Stimulated activated CD4-positive, alpha-beta T cell treated with anti-CD3 and anti-CD28 coated beads, TNF-alpha, amount 100 ng/mL, for 1 hour (primary cell): Measurements from ENCODE around the gene HAUS6.
A peak's percentile ranks its signal among the peaks of the same experiment; 100 is the strongest.
"Not testable (repeated sequence)": the region's sequence is repeated elsewhere in the genome, so short reads cannot be mapped to it uniquely, and the experiment has no call there.

Source experiments
- DNase-seq, 3 donors: peaks; one replicate each; pipeline ENCODE4 v3.0.0-alpha.2; 2020; ENCODE audit warnings: low read depth in 3 of 3, low spot score in 1 of 3

HAUS6 gene

DNA sequence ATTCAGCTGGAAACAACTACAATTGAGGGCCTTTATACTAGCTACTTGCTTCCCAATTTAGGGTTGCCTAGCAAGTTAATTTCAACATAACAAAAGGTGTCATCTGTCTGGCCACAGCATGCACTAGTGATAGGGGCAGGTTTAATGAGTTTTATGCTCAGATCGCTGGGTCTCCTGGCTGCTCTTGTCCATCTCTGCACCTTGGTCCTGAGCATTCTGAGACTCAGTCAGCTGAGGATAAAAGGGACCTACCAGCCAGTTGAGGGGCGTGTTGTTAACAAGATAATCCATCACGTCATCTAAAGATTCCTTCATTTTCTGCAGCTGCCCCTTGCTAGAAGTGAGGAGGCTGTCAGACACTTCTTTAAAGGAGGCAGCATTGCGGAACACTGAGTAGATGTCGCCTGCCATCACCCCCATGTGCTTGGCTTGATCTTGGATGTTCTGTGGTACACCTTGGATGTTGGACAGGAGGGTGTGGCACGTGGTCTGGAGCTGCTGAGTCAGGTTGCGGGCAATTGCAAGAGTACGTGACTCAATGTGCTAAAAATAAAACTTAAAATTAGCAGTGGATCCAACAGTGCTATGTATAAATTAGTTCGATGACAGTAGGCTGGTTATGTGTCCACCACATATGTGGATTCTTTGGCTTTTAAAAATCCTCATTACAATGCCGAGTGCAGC is 13.5 kb upstream of the HAUS6 start:
- no peak for DNase-seq

DNA sequence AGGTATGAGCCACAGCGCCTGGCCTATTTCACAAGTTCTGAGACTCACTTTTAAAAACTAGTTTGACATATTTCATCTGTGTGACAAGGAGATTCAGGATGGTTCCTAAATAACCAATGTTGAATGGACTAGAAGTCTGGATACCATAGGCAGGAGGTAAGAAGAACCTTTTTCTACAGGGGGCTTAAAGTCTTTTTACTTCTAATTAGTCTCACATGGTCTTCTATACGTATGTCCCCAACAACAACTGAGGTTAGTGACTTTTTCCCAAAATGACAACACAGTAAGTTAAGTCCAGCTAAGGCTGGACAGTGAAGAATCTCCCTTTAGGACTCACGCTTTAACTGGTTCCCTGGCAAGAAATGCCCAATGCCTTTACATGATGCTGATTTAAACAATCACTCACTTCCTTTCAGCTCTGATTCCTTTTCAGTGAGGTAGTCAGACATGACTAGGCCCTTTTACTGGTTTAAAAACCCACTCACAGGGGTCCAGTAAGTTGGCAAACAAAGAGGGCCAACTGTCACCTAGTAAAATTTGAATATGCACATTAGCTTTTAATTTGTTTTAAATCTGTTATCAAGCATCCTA is 12.1 kb upstream of the HAUS6 start:
- DNase-seq: no peak

DNA sequence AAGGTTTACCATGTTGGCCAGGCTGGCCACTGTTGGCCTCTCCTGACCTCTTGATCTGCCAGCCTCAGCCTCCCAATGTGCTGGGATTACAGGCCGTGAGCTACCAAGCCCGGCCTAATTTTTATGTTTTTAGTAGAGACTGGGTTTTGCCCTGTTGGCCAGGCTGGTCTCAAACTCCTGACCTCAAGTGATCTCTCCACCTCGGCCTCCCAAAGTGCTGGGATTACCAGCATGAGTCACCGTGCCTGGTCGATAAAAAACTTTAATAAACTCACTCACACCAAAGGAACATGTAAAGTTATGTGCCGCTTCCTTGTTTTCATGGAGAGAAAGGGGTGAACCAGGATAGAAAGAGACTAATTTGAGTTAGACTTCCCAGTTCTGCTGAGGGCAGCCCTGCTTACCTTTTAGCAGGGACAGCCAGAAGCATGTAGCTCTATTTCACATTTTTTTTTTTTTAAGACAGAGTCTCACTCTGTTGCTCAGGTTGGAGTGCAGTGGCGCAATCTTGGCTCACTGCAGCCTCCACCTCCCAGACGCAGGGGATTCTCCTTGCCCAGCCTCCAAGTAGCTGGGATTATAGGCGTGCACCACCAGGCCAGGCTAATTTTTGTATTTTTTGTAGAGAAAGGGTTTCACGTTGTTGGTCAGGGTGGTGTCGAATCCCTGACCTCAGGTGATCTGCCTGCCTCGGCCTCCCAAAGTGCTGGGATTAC is 11.4 kb upstream of the HAUS6 start:
- no peak for DNase-seq

DNA sequence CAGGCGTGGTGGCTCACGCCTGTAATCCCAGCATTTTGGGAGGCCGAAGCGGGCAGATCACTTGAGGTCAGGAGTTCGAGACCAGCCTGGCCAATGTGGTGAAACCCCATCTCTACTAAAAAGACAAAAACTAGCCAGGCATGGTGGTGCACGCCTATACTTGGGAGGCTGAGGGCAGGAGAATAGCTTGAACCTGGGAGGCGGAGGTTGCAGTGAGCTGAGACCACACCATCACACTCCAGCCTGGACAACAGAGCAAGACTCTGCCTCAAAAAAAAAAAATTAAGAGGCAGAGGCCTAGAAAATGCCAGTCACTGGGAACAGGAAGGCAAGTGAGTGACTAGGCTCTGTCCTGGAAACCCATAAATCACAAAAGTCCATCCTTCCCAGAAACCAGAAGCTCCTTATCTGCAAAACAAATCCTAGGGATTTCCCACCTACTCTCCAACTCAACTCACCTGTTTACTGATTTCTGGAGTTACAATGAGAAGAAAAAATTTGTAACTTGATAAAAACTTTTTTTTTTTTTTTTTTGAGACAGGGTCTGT is 10.4 kb upstream of the HAUS6 start:
- DNase-seq: not testable (repeated sequence)

DNA sequence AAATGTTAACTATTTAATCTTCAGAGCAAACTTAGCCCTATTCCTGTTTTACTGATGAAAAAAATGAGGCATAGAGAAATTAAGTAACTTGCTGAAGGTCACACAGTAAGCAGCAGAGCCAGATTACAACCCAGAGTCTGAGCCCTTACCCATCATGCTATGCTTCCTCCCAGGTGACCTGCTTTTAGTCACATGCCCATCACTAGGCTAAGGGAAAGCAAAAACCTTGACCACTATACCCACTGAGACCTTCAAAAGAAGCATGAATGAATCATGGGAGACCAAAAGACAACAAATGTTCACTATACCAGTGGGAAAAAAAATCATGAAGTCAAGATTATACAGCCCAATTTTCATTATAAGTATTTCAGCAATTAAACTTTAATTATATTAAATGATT is 5.3 kb upstream of the HAUS6 start:
- DNase-seq: no peak

DNA sequence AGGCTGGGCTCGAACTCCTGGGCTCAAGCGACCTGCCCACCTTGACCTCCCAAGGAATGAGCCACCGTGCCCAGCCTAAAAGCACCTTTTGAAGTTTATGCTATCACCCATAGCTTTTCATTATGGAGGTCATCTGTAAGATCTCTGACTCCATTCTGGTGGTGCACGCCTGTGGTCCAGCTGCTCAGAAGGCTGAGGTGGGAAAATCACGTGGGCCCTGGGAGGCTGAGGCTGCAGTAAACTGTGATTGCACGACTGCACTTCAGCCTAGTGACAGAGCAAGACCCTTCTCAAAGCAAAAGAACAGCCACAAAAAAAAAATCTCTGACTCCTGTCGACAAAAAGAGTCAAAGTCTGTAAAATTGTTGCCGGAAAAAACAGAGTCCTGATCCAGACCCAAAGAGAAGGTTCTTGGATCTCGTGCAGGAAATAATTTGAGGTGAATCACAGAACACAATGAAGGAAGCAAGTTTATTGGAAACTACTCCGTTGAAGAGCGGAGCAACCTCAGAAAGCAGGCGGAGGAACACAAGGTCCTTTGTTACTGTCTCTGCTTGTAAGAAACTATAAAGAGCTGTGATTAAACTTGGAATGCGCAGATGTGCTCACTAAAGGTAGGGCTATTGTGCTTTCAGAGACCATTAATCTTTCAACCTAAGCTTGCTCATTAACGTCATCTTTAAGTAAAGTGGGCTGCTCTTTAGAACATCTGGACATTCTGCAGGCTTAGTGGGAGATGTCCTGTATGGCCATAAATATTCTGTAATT is 2.0 kb upstream of the HAUS6 start:
- no peak for DNase-seq

DNA sequence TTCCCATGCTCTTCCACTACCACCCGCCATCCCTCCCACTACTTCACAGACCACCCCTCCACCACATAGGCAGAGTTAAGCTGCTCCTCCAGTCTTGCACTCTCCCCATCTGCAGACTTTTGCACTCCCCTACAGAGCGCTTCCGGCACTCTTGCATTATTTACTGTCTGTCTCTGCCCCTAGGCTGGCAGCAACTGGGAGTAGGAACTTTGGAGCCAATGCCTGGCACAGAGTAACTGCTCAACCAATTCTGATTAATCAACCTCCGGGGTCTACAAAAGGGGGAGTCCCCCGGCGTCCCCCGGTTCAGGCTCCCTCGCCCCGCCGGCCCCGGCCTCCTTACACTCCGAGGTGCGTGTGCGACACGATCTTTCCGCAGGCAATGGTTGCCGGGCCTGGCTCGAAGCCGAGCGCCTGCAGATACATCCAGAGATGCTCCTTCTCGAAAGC is 498 bp downstream of the HAUS6 start:
- DNase-seq: no peak

DNA sequence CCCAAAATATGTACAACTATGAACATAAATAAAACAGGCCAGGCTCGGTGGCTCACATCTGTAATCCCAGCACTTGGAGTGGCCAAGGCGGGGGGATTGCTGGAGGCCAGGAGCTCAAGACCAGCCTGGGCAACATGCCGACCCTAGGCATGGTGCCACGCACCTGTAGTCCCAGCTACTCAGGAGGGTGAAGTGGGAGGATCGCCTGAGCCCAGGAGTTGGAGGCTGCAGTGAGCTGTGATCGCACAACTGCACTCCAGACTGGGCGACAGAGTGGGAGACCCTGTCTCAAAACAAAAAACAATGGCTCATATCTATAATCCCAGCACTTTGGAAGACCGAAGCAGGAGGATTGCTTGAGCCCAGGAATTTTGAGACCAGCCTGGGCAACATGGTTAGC is 1.5 kb downstream of the HAUS6 start:
- DNase-seq: no peak

DNA sequence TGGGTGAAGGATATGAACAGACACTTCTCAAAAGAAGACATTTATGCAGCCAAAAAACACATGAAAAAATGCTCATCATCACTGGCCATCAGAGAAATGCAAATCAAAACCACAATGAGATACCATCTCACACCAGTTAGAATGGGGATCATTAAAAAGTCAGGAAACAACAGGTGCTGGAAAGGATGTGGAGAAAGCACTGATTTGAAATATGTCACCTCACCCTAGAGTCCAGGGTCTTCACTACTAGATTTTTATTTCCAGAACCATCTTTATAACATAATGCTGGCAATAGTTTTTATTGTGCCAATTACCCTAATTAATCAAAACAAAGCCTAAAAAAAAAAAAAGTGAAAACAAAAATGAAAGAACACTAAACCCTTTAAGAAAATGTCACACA is 5.3 kb downstream of the HAUS6 start:
- DNase-seq: not testable (repeated sequence)

DNA sequence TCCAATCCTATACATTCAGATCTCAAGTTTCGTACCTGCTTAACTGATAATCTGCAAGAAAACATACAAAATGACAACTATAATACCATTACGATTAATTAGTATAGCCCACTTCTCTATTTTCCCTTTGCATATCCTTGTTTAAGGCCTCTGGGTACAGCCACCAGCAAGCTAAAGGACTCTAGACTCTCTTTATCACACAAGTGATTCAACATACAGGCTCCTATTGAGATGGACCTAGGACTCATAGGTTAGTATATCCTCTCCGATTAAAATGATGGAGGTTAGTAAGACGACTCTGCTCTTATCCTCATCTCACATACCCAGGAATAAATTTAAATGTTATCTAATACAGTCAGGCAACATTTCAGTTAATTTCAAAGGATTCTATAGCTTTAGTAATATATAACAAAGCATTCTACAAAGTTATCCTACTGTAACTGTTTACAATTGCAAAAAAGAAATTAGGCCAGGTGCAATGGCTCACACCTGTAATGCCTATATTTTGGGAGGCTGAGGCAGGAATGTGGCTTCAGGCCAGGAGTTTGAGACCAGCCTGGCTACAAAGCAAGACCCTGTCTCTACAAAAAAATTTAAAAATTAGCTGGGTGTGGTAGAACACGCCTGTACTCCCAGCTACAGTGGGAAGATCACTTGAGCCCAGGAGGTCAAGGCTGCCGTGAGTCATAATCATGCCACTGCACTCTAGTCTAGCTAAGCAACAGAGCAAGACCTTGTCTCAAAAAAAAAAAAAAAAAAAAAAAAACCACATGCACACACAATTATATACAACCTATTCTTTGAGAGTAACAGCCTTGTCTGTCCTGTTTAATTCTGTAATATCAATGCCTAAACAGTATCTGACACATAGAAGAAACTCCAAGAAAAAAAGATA is 15.4 kb downstream of the HAUS6 start:
- DNase-seq: no peak

DNA sequence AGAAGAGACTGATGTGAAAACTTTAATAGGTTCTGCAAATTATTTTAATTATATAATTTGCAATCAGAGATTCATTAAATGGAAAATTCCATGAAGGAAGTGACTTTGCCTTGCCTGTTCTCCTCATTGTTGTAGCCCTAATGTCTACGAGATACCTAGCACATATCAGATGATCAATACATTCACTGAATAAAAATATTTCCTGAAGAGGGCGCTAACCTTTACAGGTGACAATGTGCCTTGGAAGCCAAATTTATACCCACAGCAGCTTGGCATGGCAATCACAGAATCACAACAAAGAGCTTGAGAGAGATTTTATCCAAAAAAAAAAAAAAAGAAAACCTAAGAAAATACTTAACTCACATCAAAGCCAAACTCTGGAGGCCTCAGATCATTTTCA is 17.4 kb downstream of the HAUS6 start:
- no peak for DNase-seq

DNA sequence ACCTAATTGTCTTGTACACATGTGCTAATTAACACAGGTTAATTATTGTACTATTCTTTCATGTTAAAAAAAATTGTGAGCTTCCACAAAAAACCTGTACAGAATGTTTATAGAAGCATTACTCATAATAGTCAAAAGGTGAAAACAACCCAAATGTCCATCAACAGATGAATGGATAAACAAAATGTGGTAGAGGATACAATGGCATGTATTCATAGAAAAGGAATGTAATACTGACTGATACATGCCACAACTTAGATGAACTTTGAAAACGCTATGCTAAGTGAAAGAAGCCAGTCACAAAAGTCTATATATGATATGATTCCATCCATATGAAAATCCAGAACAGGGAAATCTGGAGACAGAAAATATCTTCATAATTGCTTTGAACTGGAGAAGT is 27.9 kb downstream of the HAUS6 start:
- DNase-seq: no peak

DNA sequence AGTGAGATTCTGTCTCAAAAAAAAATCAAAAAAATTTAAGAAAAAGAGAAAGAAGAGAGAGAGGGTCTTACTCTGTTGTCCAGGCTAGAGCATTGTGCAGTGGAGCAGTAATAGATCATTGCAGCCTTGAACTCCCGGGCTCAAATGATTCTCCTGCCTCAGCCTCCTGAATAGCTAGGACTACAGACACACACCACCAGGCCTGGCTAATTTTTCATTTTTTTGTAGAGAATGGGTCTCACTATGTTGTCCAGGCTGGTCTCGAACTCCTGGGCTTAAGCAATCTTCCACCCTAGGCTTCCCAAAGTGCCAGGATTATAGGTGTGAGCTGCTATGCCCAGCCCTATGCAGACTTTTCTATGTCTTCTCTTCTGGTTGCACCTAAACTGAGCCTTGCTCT is 28.5 kb downstream of the HAUS6 start:
- no peak for DNase-seq

DNA sequence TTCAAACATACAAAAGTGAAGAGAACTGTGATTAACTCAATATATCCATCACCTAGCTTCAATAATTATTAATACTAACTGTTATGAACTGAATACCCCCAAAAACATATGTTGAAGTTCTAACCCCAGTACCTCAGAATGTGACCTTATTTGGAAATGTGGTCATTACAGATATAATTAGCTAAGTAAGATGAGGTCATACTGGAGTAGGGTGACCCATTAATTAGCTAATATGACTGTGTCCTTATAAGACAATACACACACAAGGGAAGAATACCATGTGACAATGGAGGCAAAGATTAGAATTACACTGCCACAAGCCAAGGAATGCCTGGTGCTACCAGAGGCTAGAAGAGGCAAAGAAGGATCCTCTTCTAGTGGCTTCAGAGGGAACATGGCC is 45.7 kb downstream of the HAUS6 start:
- no peak for DNase-seq

DNA sequence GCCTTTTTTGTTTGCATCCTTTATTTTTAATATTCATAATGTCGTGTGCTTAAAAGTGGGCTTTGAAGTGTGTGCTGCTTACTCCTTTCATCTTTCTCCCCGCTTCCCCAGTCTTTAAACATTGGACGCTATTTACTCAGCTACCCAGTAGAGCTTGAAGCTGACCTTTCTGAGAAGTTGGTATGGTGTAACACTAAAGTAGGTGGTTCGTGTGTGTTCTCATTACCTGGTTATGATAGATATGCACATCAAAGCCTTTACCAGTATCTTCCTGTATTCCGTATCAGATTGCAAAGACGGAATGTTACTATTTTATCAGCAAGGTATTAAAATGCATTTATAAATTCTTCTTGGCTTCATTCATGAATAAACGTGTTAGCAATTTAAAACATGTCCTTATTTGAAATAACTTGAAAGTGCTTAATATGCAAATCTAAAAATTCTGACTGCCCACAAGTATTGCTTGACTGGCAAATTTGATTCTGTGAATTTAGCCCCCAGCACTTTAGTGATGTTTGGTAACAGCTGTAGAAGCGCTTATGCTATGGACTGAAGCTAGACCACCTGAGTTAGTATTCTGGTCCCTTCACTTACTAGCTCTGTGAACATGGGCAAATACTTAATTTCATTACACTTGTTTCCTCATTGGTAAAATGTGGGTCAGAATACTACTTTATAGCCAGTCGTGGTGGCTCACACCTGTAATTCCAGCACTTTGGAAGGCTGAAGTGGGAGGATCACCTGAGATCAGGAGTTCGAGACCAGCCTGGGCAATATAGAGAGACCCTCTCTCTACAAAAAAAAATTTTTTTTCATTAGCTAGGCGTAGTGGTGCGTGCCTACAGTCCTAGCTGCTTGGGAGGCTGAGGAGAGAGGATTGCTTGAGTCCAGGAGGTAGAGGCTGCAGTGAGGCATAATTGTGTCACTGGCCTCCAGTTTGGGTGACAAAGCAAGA is 51.8 kb downstream of the HAUS6 start:
- no peak for DNase-seq

DNA sequence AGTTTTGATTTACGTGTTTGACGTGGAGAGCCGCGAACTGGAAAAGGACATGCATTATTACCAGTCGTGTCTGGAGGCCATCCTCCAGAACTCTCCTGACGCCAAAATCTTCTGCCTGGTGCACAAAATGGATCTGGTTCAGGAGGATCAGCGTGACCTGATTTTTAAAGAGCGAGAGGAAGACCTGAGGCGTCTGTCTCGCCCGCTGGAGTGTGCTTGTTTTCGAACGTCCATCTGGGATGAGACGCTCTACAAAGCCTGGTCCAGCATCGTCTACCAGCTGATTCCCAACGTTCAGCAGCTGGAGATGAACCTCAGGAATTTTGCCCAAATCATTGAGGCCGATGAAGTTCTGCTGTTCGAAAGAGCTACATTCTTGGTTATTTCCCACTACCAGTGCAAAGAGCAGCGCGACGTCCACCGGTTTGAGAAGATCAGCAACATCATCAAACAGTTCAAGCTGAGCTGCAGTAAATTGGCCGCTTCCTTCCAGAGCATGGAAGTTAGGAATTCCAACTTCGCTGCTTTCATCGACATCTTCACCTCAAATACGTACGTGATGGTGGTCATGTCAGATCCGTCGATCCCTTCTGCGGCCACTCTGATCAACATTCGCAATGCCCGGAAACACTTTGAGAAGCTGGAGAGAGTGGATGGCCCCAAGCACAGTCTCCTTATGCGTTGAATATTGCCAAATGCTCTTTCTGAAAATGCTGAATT is 52.6 kb downstream of the HAUS6 start:
- DNase-seq: no peak

DNA sequence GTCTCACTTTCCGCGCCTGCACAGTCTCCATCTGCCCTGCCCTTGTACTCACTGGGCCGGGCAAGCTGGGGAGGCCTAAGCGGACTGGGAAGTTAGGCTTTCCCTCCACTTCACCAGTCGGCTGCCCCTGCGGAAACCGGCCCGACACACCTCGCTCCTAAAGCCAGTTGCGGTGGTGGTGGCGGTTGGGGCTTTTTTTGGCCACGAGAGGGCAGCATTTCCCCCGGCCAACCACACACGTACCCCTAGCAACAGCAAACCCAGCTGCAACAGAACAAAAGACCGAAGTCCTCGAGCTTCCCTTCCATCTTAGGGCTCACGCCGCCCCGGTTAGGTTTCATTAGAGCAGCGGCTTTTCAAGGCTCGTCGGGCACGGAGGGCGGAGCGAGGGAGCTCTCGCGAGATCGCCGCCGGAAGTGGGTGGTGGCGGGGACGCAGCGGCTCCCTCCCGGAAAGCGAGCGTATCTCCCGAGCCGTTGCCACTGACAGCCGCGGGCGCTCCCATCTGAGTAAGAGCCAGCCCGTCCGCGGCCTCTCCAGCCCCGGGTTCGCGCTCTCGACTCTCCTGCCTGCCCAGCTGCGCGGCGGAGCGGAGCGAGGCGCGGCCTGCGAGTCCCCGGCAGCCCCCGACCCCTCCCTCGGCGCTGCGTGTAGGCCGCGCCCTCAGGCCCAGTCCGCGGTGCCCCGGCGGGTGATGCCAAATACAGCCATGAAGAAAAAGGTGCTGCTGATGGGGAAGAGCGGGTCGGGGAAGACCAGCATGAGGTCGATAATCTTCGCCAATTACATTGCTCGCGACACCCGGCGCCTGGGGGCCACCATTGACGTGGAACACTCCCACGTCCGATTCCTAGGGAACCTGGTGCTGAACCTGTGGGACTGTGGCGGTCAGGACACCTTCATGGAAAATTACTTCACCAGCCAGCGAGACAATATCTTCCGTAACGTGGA is 53.5 kb downstream of the HAUS6 start, which contains the start of gene RRAGA:
RRAGA (plus strand) TSS at position 462 of the 951 bp plus-strand sequence; CDS start at position 695, 233 bp downstream.
- peak; percentile 85 to 93 (median 89) for DNase-seq
